Activated CD8-positive, alpha-beta memory T cell treated with anti-CD3 and anti-CD28 coated beads, Interleukin-2, amount 50 U/mL, for 24 hours (primary cell): Measurements from ENCODE around the gene PAFAH2.
"Not testable (repeated sequence)": the region's sequence is repeated elsewhere in the genome, so short reads cannot be mapped to it uniquely, and the experiment has no call there.

Experiments
- DNase-seq: peaks from one replicate; pipeline ENCODE4 v3.0.0-alpha.2; 2020; ENCODE audit errors: extremely low read depth

The PAFAH2 gene

DNA sequence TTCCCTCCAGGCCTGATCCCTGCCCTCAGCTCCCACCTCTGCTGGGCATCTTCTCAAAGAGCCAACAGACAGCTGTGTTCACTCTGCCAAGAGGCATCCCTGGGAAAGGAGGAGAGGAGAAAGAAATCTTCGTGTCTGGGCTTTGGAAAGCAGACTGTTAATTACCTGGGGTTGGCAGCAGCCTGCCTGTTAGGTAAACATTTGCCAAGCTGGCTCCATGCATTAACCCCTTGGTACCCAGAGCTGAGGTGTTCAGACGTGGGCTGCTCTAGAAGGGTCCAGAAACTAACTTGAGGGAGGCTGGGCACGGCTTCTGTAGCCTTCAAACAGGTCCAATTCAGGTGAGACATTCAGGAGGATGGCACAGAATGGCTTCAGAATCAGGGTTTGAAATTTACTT, 15.0 kb upstream of the PAFAH2 start:
- DNase-seq = no peak

DNA sequence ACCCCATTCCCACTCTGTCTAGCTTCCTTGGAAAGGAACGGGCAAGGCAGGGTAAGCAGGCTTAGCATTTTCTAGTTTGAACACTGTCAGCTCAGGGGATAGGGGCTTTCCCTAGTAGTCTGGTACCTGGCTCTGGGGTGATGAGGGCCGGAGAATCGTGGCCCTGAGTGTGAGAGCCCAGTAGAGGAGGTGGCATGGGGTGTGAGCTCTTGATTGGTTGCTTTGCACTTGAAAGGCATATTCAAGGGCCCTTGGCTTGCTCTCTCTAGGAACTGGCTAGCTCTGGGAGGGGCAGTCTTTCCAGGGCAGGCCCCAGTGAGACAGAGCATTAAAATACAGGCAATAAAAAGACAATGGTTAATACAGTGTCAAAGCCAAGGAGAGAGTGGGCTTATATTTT, 13.0 kb upstream of the PAFAH2 start:
- DNase-seq = no peak

DNA sequence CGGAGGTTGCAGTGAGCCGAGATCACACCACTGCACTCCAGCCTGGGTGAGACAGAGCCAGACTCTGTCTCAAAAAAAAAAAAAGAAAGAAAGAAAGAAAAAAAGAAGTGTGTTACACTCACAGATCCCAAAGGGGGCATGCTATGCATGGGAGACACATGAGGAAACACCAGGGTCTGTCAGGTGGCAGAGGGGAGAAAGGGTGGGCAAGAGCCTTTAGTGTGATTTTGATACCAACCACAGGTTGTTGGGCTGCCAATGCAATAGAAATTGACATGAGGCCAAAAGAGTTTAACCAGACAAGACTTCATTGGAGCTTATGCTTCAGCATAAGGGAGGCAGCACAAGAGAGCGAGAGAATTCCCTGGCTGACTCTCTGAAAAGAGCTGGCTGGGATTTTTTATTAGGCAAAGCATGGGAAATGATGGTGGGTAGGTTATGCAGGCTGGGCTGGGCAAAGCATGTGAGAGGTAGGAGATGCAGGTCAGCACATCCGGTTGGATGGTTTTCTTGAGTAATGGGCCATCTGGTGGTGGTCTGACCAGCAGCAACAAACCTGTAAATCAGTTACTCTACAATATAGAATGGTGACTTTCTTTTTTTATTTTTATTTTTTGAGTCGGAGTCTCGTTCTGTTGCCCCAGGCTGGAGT, 12.1 kb upstream of the PAFAH2 start:
- no peak for DNase-seq

DNA sequence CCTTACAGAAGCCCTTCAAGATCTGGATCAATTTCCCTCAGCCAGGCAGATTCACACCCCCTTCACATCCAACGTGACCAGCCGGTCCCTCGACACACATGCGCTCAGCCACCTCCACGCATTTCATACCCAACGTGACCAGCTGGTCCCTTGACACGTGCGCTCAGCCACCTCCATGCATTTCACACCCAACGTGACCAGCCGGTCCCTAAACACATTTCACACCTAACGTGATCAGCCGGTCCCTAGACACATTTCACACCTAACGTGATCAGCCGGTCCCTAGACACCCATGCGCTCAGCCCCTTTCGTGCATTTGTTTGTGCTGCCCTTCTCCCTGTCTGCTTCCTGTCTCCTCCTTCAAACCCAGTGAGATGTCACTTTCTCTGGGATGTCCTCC, 8.8 kb upstream of the PAFAH2 start:
- no peak for DNase-seq

DNA sequence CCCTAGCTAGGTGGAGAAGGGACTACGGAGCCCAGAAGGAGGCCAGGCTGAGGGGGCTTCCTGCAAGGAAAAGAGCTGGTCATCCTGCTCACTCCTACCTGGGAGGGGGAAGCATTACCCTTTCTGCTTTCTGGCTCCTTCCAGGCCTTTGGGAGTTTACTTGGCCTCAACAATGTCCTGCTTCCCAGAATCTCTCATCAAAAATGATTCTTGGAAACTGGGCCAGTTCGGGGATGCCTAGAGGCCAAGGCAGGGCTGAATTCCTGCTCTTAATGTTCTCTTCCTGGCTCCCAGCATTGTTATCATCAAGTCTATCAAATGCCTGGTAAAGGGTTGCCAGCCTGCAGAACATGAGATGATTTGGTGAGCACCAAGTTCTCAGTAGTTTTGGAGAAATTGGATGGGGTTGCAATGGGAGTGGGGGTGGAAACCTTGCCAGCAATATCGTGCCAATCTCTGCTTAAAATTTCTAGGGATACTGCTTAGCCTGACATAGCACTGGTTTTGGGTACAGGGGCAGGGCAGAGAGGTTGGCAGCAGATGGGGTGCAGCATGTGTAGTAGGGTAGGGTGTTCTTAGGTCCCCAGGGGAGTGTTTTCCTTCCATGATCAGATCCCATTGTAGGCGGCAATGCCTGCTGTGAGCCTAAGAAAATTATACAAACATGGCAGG, 7.7 kb upstream of the PAFAH2 start:
- no peak for DNase-seq

DNA sequence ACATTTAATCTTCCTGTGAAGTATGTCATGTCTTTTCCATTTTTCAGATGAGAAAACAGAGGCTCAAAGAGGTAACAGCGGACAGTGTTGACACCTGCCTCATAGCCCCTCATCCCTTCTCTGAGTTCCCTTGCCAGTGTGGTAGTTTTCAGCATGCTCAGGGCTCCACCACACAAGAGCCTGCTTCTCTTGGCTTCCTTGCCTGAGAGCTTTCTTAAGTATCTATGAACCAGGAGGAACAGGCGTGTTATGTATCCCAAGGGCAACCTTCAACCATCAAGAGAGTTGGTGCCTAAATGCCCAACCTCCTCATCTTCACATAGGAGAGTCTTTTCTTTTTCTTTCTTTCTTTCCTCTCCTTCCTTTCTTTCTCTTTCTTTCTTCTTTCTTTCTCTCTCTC, 5.9 kb upstream of the PAFAH2 start:
- DNase-seq = no peak

DNA sequence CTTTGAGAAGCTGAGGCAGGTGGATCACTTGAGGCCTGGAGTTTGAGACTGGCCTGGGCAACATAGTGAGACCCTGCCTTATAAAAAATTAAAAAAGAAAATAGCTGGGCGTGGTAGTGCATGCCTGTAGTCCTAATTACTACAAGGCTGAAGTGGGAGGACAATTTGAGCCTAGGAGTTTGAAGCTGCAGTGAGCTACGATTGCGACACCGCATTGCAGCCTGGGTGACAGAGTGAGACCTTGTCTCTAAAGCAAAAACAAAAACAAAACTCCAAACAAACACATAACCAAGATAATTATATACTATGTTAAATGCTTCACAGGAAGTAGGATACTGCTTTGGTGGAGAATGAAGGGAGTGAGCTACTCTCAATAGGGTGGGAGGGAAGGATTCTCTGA, 5.4 kb upstream of the PAFAH2 start:
- DNase-seq = no peak

DNA sequence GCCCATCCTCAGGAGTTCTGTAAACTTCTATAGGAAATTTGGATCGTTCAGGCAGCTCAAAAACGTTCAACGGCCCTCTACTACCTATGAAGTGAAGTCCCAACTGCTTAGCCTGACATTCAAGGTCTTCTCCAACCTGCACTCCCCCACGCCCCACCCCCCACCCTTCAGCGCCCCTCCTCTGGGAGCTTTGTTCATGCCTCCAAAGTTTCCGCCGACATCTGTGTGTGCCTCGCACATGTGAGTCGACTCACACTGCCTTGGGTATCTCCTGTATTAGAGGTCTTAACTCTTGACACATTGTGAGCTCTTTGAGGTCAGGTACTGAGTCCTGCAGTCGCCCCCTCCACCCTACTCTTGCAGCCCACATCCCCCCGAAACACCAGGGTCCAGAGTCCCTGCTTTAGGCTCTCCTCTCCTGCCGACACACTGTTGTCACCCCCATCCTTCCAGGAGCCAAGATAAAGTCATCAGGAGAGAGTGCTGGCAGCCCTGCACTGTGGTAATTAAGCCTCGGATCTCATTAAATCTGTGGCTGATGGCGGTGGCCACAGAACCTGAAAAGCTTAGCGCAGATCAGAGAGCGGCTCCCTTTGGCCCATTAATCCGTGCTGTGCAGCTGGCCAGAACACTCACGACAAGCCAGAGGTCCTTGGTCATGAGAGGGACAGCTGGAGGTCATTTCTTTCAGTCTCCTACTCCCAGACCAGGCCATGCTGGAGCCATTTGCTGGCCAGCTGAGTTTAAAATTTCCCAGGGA, 1.4 kb upstream of the PAFAH2 start:
- DNase-seq = no peak

DNA sequence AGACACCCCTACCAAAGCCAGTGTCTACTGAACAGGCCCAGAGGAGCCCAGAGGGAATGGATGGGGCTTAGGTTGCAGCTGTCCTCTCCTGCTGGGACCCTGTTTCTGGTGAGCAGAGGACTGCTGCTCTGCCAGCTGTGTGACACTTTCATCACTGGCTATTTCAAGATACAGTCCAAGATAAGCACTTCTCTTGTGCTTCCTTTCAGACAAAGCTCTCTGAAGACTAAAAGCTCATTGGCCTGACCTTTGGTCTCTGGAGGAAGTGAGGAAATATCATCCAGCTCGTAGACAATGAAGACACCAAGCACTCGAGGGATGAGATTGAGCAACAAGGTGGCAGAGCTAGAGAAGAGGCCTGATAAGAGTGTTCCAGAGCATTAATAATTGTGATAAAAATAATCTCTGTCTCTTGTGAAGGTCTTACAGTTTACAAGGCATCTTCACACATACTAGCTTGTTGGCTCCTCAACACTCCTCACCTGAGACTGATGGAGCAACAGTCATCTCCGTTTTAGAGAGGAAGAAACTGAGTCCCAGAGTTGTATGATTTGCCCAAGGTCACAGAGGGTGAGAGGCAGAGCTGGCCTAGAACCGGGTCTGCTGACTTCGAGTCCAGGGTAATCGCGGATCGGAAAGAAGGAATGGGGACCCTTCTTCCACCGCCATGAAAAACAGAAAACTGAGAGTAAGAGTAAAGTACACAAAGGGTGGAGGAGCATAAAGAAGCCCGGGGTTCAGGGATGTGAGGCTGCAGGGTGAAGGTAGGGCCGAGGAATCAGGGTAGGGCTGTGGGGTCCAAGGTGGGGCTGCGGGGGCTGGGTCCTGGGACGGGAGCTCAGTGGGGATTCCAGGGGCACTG, 666 bp downstream of the PAFAH2 start:
- DNase-seq = no peak

DNA sequence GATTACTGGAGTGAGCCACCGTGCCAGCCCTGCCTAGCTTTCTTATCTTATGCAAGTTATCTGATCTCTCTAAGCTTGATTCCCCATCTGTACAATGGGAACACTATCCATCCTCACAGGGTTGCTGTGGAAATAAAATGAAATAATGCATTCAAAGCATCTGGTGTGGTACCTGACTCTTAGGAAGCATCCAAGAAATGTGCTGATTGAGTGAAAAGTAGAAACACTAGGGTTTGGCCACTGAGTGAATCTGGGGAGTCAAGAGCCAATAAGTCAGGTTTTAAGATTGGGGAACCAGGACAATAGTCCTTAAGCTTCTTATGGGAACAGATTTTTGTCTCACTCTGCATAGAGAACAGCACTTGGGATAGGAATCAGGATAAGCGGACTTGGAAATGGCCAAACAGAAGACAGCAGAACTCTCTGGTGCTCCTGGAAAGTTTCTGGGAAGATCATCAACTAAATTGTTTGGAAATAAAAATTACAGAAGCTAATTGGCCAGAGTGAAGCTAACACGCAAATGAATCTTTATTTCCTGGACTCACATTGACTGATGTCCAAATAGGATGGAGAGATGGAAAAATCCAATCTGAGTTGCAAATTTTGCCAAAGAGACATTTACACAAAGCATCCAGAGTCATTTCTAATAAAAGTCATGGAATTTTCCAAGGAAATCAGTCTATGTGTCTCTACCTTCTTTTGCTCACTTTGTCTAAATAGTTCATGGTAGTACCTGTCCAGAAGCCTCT, 3.3 kb downstream of the PAFAH2 start:
- no peak for DNase-seq

DNA sequence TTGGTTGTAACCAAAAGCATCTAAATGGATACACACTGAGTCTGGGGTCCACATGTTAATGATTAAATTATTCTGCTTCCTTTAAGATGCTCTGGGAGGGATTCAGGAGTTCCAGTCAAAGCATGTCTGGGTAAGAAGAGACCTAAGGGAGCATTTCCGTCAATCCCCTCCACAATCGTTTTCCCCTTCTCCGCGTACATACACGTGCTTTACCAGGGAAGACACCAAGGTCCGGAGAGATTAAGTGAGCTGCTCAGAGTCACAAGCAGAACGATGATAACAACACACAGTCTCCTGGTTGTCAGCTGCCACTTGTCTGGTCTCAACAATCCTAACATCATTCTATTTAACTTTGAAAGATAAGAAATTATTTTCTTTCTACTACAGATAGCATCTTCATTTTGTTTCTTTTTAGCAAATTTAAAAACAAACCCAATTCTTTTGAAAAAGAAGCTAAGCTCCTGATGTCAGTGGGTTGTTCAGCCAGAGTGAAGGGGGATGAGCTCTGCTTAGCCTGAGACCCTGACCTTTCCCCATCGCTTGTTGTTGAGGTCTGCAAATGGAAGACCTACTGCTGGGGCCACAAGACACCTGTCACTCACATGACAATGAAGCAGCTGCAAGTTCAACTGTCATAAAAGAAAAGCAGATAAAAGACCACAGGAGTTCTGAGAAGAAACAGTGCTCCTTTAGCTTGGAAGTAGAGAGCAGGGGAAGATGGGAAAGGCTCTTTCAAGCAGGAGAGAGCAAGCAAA, 4.5 kb downstream of the PAFAH2 start:
- no peak for DNase-seq

DNA sequence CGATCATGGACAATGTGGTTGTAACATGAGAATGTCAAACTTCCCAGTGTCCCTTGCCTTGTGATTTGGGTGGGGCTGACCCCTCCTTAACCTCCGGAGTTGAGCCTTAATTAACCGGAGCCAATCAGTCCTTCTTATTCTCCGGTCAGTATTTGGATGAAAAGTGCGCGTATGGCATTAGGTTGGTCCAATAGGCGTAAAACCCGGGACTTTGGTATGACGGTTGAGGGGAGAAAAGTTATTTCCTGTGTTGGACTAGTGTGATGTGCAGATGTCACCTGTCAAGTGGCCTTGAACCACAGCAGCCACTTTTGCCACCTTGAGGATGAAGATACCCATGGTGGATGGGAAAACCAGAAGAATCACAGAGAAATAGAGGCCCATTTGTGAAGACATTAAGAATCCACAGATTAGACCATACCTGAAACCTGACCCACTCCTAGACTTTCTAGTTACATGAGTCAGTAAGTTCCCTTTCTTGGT, 5.1 kb downstream of the PAFAH2 start:
- DNase-seq = no peak

DNA sequence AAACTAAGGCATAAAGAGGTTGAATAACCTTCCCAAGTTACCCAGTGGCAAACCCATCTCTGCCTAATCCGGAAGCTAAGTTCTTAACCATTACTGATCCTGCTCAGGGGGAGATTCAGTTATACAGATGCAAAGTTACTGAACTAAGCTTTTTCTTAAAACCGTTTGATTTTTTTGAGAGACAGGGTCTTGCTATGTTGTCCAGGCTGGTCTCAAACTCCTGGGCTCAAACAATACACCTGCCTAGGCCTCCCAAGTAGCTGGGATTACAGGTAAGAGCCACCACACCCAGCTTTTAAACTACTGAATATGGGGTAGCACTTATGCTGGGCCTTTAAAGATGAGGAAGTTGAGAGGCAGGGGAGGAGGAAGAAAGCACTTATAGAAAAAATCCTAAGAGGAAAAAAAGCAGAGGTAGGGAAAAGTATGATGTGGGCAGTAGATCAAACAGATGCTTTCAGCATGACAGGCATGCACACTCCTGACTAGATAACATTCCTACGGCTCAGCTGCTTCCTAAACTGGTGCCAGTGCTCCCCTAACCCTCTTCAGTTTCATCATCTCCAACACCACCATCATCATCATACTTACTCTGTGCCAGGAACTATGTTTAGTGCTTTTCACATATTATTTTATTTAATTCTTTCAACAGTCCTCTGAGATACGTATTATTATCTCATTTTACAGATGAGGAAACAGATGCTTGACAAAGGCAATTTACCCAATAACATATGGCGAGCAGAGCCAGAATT, 5.8 kb downstream of the PAFAH2 start:
- DNase-seq = no peak

DNA sequence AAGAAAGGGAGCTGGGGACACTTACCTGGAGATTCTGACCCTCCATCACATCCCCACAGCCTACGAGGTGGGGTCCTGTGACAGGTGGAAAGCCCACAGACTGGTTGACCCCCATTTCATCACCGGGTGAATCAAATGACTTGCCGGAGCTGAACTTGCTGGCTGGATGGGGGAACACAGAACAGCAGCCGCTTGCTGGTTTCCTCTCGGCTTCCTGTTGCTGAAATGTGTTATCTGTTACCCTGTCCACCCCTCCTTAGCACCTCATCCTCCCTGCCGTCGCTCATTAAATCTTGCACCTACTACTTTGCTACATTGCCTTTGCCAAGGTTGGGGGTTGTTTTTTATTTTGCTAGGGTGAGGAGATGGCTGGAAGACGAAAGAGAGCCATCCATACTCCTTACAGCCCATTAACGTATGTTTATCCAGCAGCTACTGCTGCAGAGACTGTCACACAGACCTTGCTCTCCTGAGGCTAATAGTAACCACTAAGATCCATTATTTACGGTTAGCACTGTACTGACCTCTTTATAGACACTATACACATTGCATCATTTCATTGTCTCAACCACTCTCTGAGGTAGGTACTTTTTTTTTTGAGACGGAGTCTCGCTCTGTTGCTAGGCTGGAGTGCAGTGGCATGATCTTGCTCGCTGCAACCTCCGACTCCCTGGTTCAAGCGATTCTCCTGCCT, 7.0 kb downstream of the PAFAH2 start:
- no peak for DNase-seq

DNA sequence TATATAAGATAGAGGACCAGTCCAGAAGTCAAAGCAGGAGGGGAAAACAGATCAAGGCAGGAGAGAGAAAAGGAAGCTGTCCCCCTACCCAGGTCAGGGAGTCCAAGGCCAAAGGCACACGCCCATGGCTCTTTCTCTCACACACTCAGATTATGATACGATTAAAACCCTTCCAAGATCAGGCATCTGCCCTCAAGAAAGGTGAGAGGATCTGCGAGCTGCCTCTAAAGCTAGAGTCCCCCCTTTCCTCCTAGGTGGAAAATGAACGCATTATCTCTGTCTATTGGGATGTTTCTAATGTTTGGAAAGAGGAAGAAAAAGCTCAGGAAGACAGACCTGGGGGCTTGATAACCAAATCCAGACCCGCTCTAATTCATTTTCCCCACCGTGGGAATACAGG, 7.6 kb downstream of the PAFAH2 start:
- DNase-seq = no peak

DNA sequence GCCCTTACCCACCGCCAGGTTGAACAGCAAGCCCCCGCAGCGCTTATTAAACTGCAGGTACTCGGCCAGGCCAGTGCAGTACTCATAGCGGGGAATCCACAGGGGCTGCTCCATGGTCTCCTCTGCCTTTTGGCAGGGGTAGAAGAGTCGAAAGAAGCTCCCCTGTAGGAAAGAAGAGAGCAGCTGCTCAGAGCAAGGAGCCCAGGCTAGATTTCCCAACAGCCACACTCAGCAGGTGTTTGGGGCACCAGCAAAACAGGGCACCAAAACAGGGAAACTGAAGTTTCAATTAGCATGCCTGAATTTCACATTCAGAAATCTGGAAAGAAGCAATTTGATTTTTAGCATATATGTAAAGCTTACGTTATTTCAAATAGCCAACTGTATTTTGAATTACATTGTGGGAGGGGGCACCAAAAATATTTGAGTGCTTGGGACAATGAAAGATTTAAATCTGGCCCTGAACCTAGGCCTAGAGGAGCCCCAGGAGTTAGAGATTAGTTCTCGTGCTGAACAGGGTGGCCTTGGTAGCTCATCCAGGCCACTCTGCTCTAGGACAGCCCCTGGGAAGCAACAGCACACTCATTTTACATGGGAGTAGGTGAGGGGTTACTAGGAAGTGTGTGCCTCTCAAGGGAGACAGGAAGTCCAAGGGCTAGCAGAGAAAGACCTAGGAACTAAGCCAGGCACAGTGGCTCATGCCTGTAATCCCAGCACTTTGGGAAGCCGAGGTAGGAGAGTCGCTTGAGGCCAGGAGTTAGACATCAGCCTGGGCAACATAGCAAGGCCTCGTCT, 8.2 kb downstream of the PAFAH2 start:
- no peak for DNase-seq

DNA sequence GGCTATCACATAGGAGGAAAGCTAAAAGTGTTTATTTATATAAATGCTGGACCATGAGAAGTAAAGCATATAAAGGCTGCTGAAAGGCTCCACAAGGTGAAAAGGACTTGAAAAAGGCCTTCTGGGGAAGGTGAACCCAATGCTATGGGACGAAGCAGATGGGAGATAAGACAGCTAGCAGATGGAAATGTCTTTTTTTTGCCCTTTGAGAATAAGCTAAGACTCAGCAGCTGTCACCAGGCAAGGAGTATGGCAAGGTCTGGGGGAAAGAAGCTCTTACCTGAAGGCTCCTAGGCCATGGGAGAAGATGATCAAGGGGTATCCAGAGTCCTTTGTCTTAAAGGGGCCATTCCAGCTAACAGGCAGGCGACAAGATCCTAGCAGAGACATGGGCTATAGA, 9.9 kb downstream of the PAFAH2 start:
- no peak for DNase-seq

DNA sequence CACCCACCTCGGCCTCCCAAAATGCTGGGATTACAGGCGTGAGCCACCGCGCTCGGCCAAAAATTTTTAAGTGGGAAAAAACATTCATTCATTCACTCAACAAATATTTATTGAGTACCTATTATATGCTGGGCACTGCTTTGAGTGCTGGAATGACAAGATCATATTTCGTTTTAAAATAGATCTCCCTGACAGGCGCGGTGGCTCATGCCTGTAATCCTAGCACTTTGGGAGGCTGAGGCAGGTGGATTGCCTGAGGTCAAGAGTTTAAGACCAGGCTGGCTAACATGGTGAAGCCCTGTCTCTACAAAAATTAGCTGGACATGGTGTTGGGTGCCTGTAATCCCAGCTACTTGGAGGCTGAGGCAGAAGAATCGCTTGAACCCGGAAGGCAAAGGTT, 11.1 kb downstream of the PAFAH2 start:
- not testable (repeated sequence) for DNase-seq
